Activated CD4-positive, alpha-beta T cell treated with anti-CD3 and anti-CD28 coated beads, Interleukin-2, amount 50 U/mL, for 4 hours (primary cell): ENCODE results near the gene NTM.
"Not testable (repeated sequence)": the region's sequence is repeated elsewhere in the genome, so short reads cannot be mapped to it uniquely, and the experiment has no call there.

ENCODE experiments used
- DNase-seq, 2 experiments: peaks; one replicate each; pipeline ENCODE4 v3.0.0-alpha.2; 2020

The NTM gene

GRCh38 chr11:131424257-131424876 lies 54.0 kb downstream of the NTM start:
- DNase-seq, result not testable (repeated sequence)

- no peak for DNase-seq
Observed at GRCh38 chr11:131425285-131425684, 54.9 kb downstream of the NTM start.

- no peak for DNase-seq
Observed at GRCh38 chr11:131428853-131429252, 58.4 kb downstream of the NTM start.

- DNase-seq, result no peak
Observed at GRCh38 chr11:131430473-131431208, 60.2 kb downstream of the NTM start.

- DNase-seq, result no peak
Observed at GRCh38 chr11:131441051-131441810, 70.8 kb downstream of the NTM start.

- DNase-seq, result no peak
Observed at GRCh38 chr11:131446590-131447275, 76.3 kb downstream of the NTM start.

- no peak for DNase-seq
Observed at GRCh38 chr11:131447277-131447815, 76.9 kb downstream of the NTM start.

- no peak for DNase-seq
Observed at GRCh38 chr11:131447898-131448297, 77.5 kb downstream of the NTM start.

- DNase-seq, result no peak
Observed at GRCh38 chr11:131449036-131450019, 78.9 kb downstream of the NTM start.

GRCh38 chr11:131454490-131454889 lies 84.1 kb downstream of the NTM start:
- no peak for DNase-seq

GRCh38 chr11:131454989-131455388 lies 84.6 kb downstream of the NTM start:
- DNase-seq, result no peak

- DNase-seq, result no peak
Observed at GRCh38 chr11:131455843-131456704, 85.7 kb downstream of the NTM start.

GRCh38 chr11:131457163-131457562 lies 86.7 kb downstream of the NTM start:
- DNase-seq, result no peak

GRCh38 chr11:131458421-131458820 lies 88.0 kb downstream of the NTM start:
- no peak for DNase-seq

- DNase-seq, result no peak
Observed at GRCh38 chr11:131460931-131461330, 90.5 kb downstream of the NTM start.

- DNase-seq, result no peak
Observed at GRCh38 chr11:131462622-131463021, 92.2 kb downstream of the NTM start.

GRCh38 chr11:131463162-131463561 lies 92.7 kb downstream of the NTM start:
- DNase-seq, result no peak

GRCh38 chr11:131463649-131464425 lies 93.4 kb downstream of the NTM start:
- no peak for DNase-seq

GRCh38 chr11:131464461-131464860 lies 94.0 kb downstream of the NTM start:
- no peak for DNase-seq

- no peak for DNase-seq
Observed at GRCh38 chr11:131465039-131465438, 94.6 kb downstream of the NTM start.
